ENCODE measurements around the gene ALKBH5. TPM values are rescaled to one million over a fixed set of nuclear protein-coding genes. Genes with fewer than 3 reads are reported as not detected.

ALKBH5 gene
- total and polyA plus RNA-seq, 2 donors (not counting 1 experiment from before 2014, with no cell fraction given): 70.3 to 103 TPM

GRCh38 chr17:18227635-18228034, 44.0 kb downstream of the ALKBH5 start:
- H3K79me2 ChIP-seq (ENCODE audit: control insufficient read depth, insufficient read depth, low read length): peaks cover 11% of the 10 kb centered on the region

GRCh38 chr17:18228176-18228682, 44.6 kb downstream of the ALKBH5 start:
- no peak overlapping the region for H3K4me3 ChIP-seq (replicated peaks in 1 of 4; ENCODE audit: control extremely low read depth in 1 of 4, insufficient read depth in 1 of 4, low read depth in 3 of 4, low read length in 4 of 4)
- no peaks in the 10 kb centered on the region for H3K27me3 ChIP-seq (ENCODE audit: control insufficient read depth, insufficient read depth, low read length)
- peaks cover 11% of the 10 kb centered on the region for H3K79me2 ChIP-seq (ENCODE audit: control insufficient read depth, insufficient read depth, low read length)
- H3K4me2 ChIP-seq (ENCODE audit: extremely low read depth, insufficient read depth, low read length): no peak overlapping the region
- H3K4me1 ChIP-seq (ENCODE audit: control insufficient read depth, extremely low read depth, insufficient read depth, low read length): peaks cover 13% of the 10 kb centered on the region
- H2AFZ ChIP-seq (ENCODE audit: low read length): no peak overlapping the region
- TF ChIP-seq EZH2 (IDR thresholded peaks at IDR 0.05; ENCODE audit: low read length, missing control alignments): no peak
- no peak for TF ChIP-seq CTCF (conservative IDR thresholded peaks at IDR 0.05 in 1 of 2, IDR thresholded peaks at IDR 0.05 in 1 of 2; ENCODE audit: low read depth in 1 of 2, low read length in 2 of 2)
- DNase-seq (ENCODE audit: low read depth in 2 of 2): no peak
- H3K9ac ChIP-seq (ENCODE audit: insufficient read depth, low read length): no peak overlapping the region
- peaks cover 5% of the 10 kb centered on the region for H3K36me3 ChIP-seq (ENCODE audit: control insufficient read depth, insufficient read depth, low read length)
- no peaks in the 10 kb centered on the region for H4K20me1 ChIP-seq (ENCODE audit: control insufficient read depth, extremely low read depth, insufficient read depth, low read length)
- no peaks in the 10 kb centered on the region for H3K9me3 ChIP-seq (ENCODE audit: control insufficient read depth, insufficient read depth, low read depth, low read length)
- no peak overlapping the region for H3K27ac ChIP-seq (ENCODE audit: insufficient read depth, low read length)

More at GRCh38 chr17:18227635-18228034, 44.0 kb downstream of the ALKBH5 start:
- Histone ChIP-seq H3K36me3 (ENCODE audit: control insufficient read depth, insufficient read depth, low read length) (peaks cover 4% of the 10 kb centered on the region), H2AFZ (ENCODE audit: low read length) (no peak overlapping the region), H3K4me3 (replicated peaks in 1 of 4; ENCODE audit: control extremely low read depth in 1 of 4, insufficient read depth in 1 of 4, low read depth in 3 of 4, low read length in 4 of 4) (no peak overlapping the region), H4K20me1 (ENCODE audit: control insufficient read depth, extremely low read depth, insufficient read depth, low read length) (no peaks in the 10 kb centered on the region), H3K9me3 (ENCODE audit: control insufficient read depth, insufficient read depth, low read depth, low read length) (no peaks in the 10 kb centered on the region), H3K27me3 (ENCODE audit: control insufficient read depth, insufficient read depth, low read length) (no peaks in the 10 kb centered on the region), H3K4me2 (ENCODE audit: extremely low read depth, insufficient read depth, low read length) (no peak overlapping the region), H3K27ac (ENCODE audit: insufficient read depth, low read length) (no peak overlapping the region), H3K9ac (ENCODE audit: insufficient read depth, low read length) (no peak overlapping the region), H3K4me1 (ENCODE audit: control insufficient read depth, extremely low read depth, insufficient read depth, low read length) (peaks cover 13% of the 10 kb centered on the region)
- TF ChIP-seq EZH2 (IDR thresholded peaks at IDR 0.05; ENCODE audit: low read length, missing control alignments) (no peak), CTCF (conservative IDR thresholded peaks at IDR 0.05 in 1 of 2, IDR thresholded peaks at IDR 0.05 in 1 of 2; ENCODE audit: low read depth in 1 of 2, low read length in 2 of 2) (no peak)
- DNase-seq (ENCODE audit: low read depth in 2 of 2): no peak

DNA sequence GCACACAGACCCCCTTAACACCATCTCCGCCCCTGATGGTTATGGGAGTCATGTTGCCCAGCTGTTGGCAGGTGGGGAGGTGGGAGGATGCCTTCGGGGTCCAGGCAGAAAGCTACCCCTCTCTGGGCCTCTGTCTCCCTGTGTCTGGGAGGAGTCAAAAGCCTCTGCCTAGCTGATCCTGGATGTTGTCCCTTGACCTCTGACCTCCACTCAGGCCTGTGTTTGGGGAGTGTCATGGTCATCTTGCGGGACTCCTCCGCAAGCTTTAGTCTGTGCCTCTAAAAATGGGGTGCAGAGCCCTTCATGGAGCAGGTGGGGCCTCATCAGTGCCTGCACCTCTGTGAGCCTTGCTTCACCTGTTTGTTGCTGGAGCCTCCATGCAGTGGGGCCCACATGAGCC, 45.6 kb downstream of the ALKBH5 start:
- no peak overlapping the region for H3K9ac ChIP-seq (ENCODE audit: insufficient read depth, low read length)
- no peaks in the 10 kb centered on the region for H3K27me3 ChIP-seq (ENCODE audit: control insufficient read depth, insufficient read depth, low read length)
- no peak overlapping the region for H3K4me3 ChIP-seq (replicated peaks in 1 of 4; ENCODE audit: control extremely low read depth in 1 of 4, insufficient read depth in 1 of 4, low read depth in 3 of 4, low read length in 4 of 4)
- no peak for DNase-seq (ENCODE audit: low read depth in 2 of 2)
- H3K4me1 ChIP-seq (ENCODE audit: control insufficient read depth, extremely low read depth, insufficient read depth, low read length): peaks cover 10% of the 10 kb centered on the region
- H3K4me2 ChIP-seq (ENCODE audit: extremely low read depth, insufficient read depth, low read length): no peak overlapping the region
- TF ChIP-seq EZH2 (IDR thresholded peaks at IDR 0.05; ENCODE audit: low read length, missing control alignments): no peak
- TF ChIP-seq CTCF (conservative IDR thresholded peaks at IDR 0.05 in 1 of 2, IDR thresholded peaks at IDR 0.05 in 1 of 2; ENCODE audit: low read depth in 1 of 2, low read length in 2 of 2): no peak
- no peak overlapping the region for H3K27ac ChIP-seq (ENCODE audit: insufficient read depth, low read length)
- H3K9me3 ChIP-seq (ENCODE audit: control insufficient read depth, insufficient read depth, low read depth, low read length): no peaks in the 10 kb centered on the region
- no peaks in the 10 kb centered on the region for H4K20me1 ChIP-seq (ENCODE audit: control insufficient read depth, extremely low read depth, insufficient read depth, low read length)
- peaks cover 8% of the 10 kb centered on the region for H3K36me3 ChIP-seq (ENCODE audit: control insufficient read depth, insufficient read depth, low read length)
- H2AFZ ChIP-seq (ENCODE audit: low read length): no peak overlapping the region
- H3K79me2 ChIP-seq (ENCODE audit: control insufficient read depth, insufficient read depth, low read length): peaks cover 11% of the 10 kb centered on the region
